HEK293T (cell line): Measurements from ENCODE around the gene KIF26B.

Experiments
- CTCF ChIA-PET: fragments of 350-600 bp; formaldehyde crosslinking; extraction: SDS; loops from one replicate; lab custom pipeline; 2021; ENCODE audit warnings: antibody characterized with exemption, inconsistent platforms; lab: Yijun Ruan, JAX
- POLR2A ChIA-PET: fragments of 350-600 bp; formaldehyde crosslinking; extraction: SDS; loops from one replicate; lab custom pipeline; 2020; ENCODE audit warnings: antibody characterized with exemption, inconsistent platforms; lab: Yijun Ruan, JAX
- DNase-seq: peaks from one replicate; pipeline ENCODE4 v3.0.0; 2012; ENCODE audit warnings: mixed read lengths; ENCODE audit errors: extremely low spot score
- ARNT ChIP-seq: fragments of 450-650 bp; IDR thresholded peaks from 2 replicates; pipeline ENCODE4 v1.6.1; 2017; ENCODE audit warnings: mild to moderate bottlenecking
- BHLHE40 ChIP-seq: fragments of 450-650 bp; IDR thresholded peaks from 2 replicates; pipeline ENCODE4 v1.6.1; 2016; ENCODE audit warnings: mild to moderate bottlenecking, moderate library complexity, borderline replicate concordance
- CTBP1 ChIP-seq: fragments of 450-650 bp; IDR thresholded peaks from 2 replicates; pipeline ENCODE4 v1.6.1; 2016; ENCODE audit warnings: borderline replicate concordance
- ELF4 ChIP-seq: fragments of 450-650 bp; IDR thresholded peaks from 2 replicates; pipeline ENCODE4 v1.6.1; 2017; ENCODE audit warnings: antibody characterized with exemption
- FOXA1 ChIP-seq: fragments of 450-650 bp; IDR thresholded peaks from 2 replicates; pipeline ENCODE4 v1.6.1; 2016; ENCODE audit warnings: mild to moderate bottlenecking
- FOXK2 ChIP-seq: fragments of 450-650 bp; IDR thresholded peaks from 2 replicates; pipeline ENCODE4 v1.6.1; 2016; ENCODE audit warnings: mild to moderate bottlenecking
- FOXM1 ChIP-seq: fragments of 450-650 bp; IDR thresholded peaks from 2 replicates; pipeline ENCODE4 v1.6.1; 2017; ENCODE audit warnings: mild to moderate bottlenecking, borderline replicate concordance
- HDGF ChIP-seq: fragments of 450-650 bp; IDR thresholded peaks from 2 replicates; pipeline ENCODE4 v1.6.1; 2017; ENCODE audit warnings: antibody characterized with exemption, borderline replicate concordance
- L3MBTL2 ChIP-seq: fragments of 450-650 bp; conservative IDR thresholded peaks from 2 replicates; pipeline ENCODE4 v1.6.1; 2016; ENCODE audit warnings: mild to moderate bottlenecking
- LEF1 ChIP-seq: fragments of 450-650 bp; IDR thresholded peaks from 2 replicates; pipeline ENCODE4 v1.6.1; 2017; ENCODE audit warnings: mild to moderate bottlenecking, borderline replicate concordance
- NFRKB ChIP-seq: fragments of 450-650 bp; IDR thresholded peaks from 2 replicates; pipeline ENCODE4 v1.6.1; 2016; ENCODE audit warnings: mild to moderate bottlenecking, moderate library complexity
- SP1 ChIP-seq: fragments of 450-650 bp; IDR thresholded peaks from 2 replicates; pipeline ENCODE4 v1.6.1; 2017
- SUZ12 ChIP-seq: fragments of 450-650 bp; IDR thresholded peaks from 2 replicates; pipeline ENCODE4 v1.6.1; 2016; ENCODE audit warnings: mild to moderate bottlenecking
- TARDBP ChIP-seq: fragments of 450-650 bp; IDR thresholded peaks from 2 replicates; pipeline ENCODE4 v1.6.1; 2016
- ZNF384 ChIP-seq: fragments of 450-650 bp; IDR thresholded peaks from 2 replicates; pipeline ENCODE4 v1.6.1; 2016
- TF ChIP-seq, protein P1 (sequence below): fragments of 450-650 bp; IDR thresholded peaks from 2 replicates; pipeline ENCODE4 v1.6.1; 2016

Gene KIF26B

DNA sequence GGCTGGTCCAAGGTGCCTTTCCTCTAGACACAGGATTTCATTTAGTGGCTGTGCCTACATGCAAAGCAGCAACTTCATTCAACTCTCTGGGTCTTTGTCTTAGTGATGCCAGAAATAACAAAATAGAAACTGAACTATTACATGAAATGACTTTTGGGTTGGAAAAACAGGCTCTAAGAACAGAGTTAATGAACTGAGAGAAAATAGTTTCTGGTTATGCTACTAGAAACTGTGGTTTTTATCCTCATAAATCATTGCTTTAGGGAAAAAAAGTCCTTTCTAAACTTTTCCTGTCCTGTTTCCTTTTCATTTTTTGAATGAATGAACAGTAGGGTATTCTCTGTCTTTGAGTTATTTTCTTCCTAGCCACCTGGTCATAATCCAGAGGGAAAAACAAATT is 424.0 kb downstream of the KIF26B start:
- POLR2A ChIA-PET = no interaction called here
- TF ChIP-seq BHLHE40 (no peak), SP1 (no peak)
- CTCF ChIA-PET = interaction anchor here (0.5 kb wide), 1 partner anchor 60 kb away, joined by 3 read pairs; no protein-coding TSS in a partner anchor
- DNase-seq = no peak

DNA sequence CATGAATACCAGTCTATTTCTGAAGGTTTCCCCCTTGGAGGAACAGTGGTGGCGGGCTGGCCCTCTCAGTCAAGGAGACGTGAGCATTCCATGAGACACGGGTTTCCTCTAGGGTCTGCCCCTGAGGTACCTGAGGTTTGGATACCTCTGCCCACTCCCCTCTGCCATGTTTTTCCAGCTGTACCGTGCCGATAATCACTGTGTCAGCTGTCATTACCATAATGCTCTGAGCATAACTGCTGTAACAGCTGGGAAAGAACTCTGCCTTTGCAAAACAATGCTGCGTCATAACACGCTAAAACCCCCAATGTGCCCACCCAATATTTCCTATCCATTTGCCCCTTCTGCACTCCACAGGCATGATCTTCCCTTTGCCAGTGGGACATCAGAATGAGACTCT is 425.1 kb downstream of the KIF26B start:
- DNase-seq = no peak
- CTCF ChIA-PET = no interaction called here
- TF ChIP-seq ZNF384 = no peak
- TF ChIP-seq FOXK2 = no peak
- TF ChIP-seq SP1 = no peak
- TF ChIP-seq LEF1 = no peak
- TF ChIP-seq CTBP1 = no peak
- TF ChIP-seq NFRKB = no peak
- no peak for TF ChIP-seq FOXA1
- TF ChIP-seq BHLHE40 = no peak
- no peak for TF ChIP-seq SUZ12
- TF ChIP-seq, protein P1, sequence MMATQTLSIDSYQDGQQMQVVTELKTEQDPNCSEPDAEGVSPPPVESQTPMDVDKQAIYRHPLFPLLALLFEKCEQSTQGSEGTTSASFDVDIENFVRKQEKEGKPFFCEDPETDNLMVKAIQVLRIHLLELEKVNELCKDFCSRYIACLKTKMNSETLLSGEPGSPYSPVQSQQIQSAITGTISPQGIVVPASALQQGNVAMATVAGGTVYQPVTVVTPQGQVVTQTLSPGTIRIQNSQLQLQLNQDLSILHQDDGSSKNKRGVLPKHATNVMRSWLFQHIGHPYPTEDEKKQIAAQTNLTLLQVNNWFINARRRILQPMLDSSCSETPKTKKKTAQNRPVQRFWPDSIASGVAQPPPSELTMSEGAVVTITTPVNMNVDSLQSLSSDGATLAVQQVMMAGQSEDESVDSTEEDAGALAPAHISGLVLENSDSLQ = no peak
- no peak for TF ChIP-seq ARNT
- TF ChIP-seq HDGF = no peak
- no peak for TF ChIP-seq L3MBTL2
- POLR2A ChIA-PET = no interaction called here

DNA sequence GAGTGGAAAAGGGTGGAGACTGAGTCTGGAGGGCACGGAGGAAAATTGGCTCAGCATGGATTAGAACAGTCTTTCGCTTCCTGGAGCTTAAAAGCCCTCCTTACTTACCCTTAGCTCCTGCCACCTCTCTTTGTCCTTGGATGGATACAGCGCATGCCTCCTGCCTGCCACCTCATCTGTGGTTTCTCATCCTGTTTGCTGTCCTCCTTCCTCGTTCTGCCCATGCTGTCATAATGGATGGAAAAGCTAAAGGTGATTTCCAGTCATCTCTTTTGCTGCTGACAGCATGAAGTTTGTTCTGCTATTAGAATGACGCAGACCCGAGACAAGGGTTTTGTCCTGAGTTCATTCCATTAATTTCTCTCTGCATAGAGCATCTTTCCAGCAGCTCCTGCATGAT is 425.9 kb downstream of the KIF26B start:
- no peak for DNase-seq
- ChIA-PET CTCF (no interaction called here), POLR2A (no interaction called here)
- no peak for TF ChIP-seq SUZ12
- no peak for TF ChIP-seq ELF4
- TF ChIP-seq FOXA1 = no peak
- no peak for TF ChIP-seq CTBP1
- TF ChIP-seq FOXM1 = no peak
- no peak for TF ChIP-seq NFRKB
- no peak for TF ChIP-seq L3MBTL2
- no peak for TF ChIP-seq SP1
- TF ChIP-seq BHLHE40 = no peak
- no peak for TF ChIP-seq TARDBP
- TF ChIP-seq, protein P1 = no peak
- TF ChIP-seq LEF1 = no peak
- TF ChIP-seq HDGF = no peak
- TF ChIP-seq ARNT = no peak
- no peak for TF ChIP-seq ZNF384
- no peak for TF ChIP-seq FOXK2

DNA sequence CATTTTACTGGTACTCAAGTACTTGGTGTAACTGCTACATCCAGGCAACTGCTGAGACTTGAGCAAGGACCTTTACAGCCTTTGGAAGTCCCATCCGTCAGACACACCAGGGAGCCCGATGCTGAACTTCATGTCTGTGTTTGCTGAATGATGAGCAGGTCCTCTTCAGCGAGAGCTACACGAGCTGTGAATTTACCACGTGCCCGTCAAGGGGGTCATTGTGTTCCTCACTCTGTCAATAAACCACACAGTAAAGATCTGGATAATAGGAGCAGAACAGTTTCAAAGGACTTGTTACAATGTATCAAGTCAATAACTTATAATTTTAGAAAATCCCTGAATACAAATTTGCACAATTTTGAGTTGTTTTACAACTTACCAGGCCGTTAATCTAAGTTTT is 427.2 kb downstream of the KIF26B start:
- CTCF ChIA-PET = no interaction called here
- no peak for DNase-seq

DNA sequence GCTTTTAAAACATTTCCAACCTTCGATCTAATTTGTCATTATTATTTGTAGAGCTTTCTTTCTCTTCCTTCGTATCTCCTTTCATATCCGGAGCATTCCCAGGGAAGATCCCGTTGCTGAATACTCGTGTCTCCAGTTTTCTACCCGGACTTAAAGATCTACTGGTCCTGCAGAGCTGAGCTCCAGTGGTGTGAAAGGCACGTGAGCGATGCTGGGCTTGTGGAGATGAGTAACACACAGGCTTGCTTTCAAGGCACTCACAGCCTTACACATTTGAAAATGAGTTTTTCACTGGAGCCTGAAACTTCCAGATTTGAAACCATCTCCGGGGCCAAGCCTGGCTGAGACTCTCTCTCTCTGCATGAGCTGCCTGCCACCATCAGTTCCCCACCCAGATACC is 428.3 kb downstream of the KIF26B start:
- POLR2A ChIA-PET = no interaction called here
- DNase-seq = no peak
- TF ChIP-seq FOXM1 = no peak
- TF ChIP-seq BHLHE40 = no peak
- TF ChIP-seq SP1 = no peak
- no peak for TF ChIP-seq L3MBTL2
- TF ChIP-seq CTBP1 = no peak
- no peak for TF ChIP-seq FOXA1
- no peak for TF ChIP-seq ZNF384
- TF ChIP-seq, protein P1 = no peak
- TF ChIP-seq TARDBP = no peak
- TF ChIP-seq ARNT = no peak
- CTCF ChIA-PET = no interaction called here

More for the DNA sequence above, 427.2 kb downstream of the KIF26B start:
- POLR2A ChIA-PET = no interaction called here
- TF ChIP-seq FOXM1 = no peak
- TF ChIP-seq ARNT = no peak
- no peak for TF ChIP-seq HDGF
- TF ChIP-seq L3MBTL2 = no peak
- TF ChIP-seq, protein P1 = no peak
- TF ChIP-seq NFRKB = no peak

DNA sequence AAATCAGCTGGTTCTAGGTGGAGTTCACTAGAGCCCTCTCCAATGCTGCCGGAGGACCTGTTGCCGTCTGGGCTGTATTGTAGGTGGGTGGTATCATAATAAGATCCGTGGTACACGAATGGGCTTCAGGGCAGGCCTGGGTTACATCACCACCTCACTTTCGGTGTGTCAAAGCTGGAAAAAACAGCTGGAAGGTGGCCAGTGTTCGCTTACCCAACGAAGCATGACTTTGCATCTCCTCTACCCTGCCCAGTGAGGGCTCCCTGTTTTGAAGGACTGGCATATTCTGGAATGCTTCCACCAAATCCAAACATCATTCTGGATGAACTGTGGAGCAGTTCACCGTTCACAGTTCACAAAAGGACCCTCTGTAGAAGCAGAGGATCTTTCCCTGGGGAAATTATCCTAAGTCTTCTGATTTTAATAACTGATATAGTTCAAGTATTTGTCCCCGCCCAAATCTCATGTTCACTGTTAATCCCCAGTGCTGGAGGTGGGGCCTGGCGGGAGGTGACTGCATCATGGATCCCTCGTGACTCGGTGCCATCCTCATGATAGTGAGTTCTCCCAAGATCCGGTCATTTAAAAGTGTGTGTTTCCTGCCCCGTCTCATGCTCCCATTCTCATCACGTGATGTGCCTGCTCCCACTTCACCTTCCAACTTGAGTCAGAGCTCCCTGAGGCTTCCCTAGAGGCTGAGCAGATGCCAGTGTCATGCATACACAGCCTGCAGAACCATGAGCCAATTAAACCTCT is 429.0 kb downstream of the KIF26B start:
- CTCF ChIA-PET = no interaction called here
- no peak for DNase-seq
- no peak for TF ChIP-seq SUZ12
- no peak for TF ChIP-seq FOXM1
- TF ChIP-seq TARDBP = no peak
- no peak for TF ChIP-seq FOXA1
- no peak for TF ChIP-seq LEF1
- TF ChIP-seq SP1 = no peak
- TF ChIP-seq L3MBTL2 = no peak
- no peak for TF ChIP-seq BHLHE40
- POLR2A ChIA-PET = no interaction called here
